Neuronal stem cell (in vitro differentiated cells): Measurements from ENCODE around the gene ATF6B. TPM values are rescaled to one million over a fixed set of nuclear protein-coding genes. Genes with fewer than 3 reads are reported as not detected.

Experiments used
- DNase-seq: peaks from one replicate; pipeline ENCODE4 v3.0.0-alpha.2; 2013; ENCODE audit warnings: low spot score
- H2AFZ ChIP-seq: one replicate; pipeline ENCODE4 v1.6.1; 2013; ENCODE audit warnings: mild to moderate bottlenecking, low read length, inconsistent platforms
- H2AK5ac ChIP-seq: 2 replicates; pipeline ENCODE4 v1.6.1; 2013; ENCODE audit warnings: low read depth, mild to moderate bottlenecking, inconsistent platforms, low read length, moderate library complexity, mixed read lengths
- H2BK120ac ChIP-seq: 2 replicates; pipeline ENCODE4 v1.6.1; 2013; ENCODE audit warnings: low read depth, mild to moderate bottlenecking, inconsistent platforms, low read length, moderate library complexity, mixed read lengths
- H2BK12ac ChIP-seq: one replicate; pipeline ENCODE4 v1.6.1; 2013; ENCODE audit warnings: low read length, inconsistent platforms
- H2BK15ac ChIP-seq: 2 replicates; pipeline ENCODE4 v1.6.1; 2013; ENCODE audit warnings: mild to moderate bottlenecking, low read length, inconsistent platforms, mixed read lengths
- H2BK5ac ChIP-seq: one replicate; pipeline ENCODE4 v1.6.1; 2013; ENCODE audit warnings: inconsistent platforms, mild to moderate bottlenecking, low read length, moderate library complexity
- H3K14ac ChIP-seq: one replicate; pipeline ENCODE4 v1.6.1; 2013; ENCODE audit warnings: low read length, inconsistent platforms
- H3K18ac ChIP-seq: 2 replicates; pipeline ENCODE4 v1.6.1; 2013; ENCODE audit warnings: low read length, inconsistent platforms
- H3K23ac ChIP-seq: 2 replicates; pipeline ENCODE4 v1.6.1; 2013; ENCODE audit warnings: low read depth, mild to moderate bottlenecking, mixed read lengths, low read length, inconsistent platforms; ENCODE audit not compliant: poor library complexity
- H3K27ac ChIP-seq: replicated peaks from 3 replicates; pipeline ENCODE4 v1.5.1; 2013; ENCODE audit warnings: low read length, inconsistent platforms
- H3K27me3 ChIP-seq, 3 experiments: 2 replicates each; pipeline ENCODE4 v1.6.1; 2013; ENCODE audit warnings: low read length in 3 of 3, mild to moderate bottlenecking in 2 of 3, inconsistent platforms in 1 of 3, low read depth in 1 of 3, mixed read lengths in 1 of 3, moderate library complexity in 1 of 3; ENCODE audit not compliant: control insufficient read depth in 3 of 3, insufficient read depth in 3 of 3
- H3K36me3 ChIP-seq, 2 donors: replicated peaks in 1 of 2; 2 replicates each; pipeline ENCODE4 v1.6.1; 2013; ENCODE audit warnings: low read length in 2 of 2; ENCODE audit not compliant: control insufficient read depth in 2 of 2, insufficient read depth in 2 of 2
- H3K4ac ChIP-seq: 2 replicates; pipeline ENCODE4 v1.6.1; 2013; ENCODE audit warnings: inconsistent platforms, mild to moderate bottlenecking, low read length, moderate library complexity
- H3K4me1 ChIP-seq, 2 donors: 1 replicate in 1 of 2; 2 replicates in 1 of 2; pipeline ENCODE4 v1.6.1; 2013; ENCODE audit warnings: low read length in 2 of 2, low read depth in 1 of 2; ENCODE audit not compliant: control insufficient read depth in 2 of 2, insufficient read depth in 1 of 2
- H3K4me2 ChIP-seq: one replicate; pipeline ENCODE4 v1.6.1; 2013; ENCODE audit warnings: mild to moderate bottlenecking, low read length, inconsistent platforms; ENCODE audit not compliant: insufficient read depth, poor library complexity, severe bottlenecking
- H3K4me3 ChIP-seq, 2 donors: 2 replicates each; pipeline ENCODE4 v1.5.1; 2013; ENCODE audit warnings: low read length in 2 of 2, mild to moderate bottlenecking in 2 of 2, inconsistent platforms in 1 of 2, moderate library complexity in 1 of 2
- H3K79me1 ChIP-seq: one replicate; pipeline ENCODE4 v1.6.1; 2013; ENCODE audit warnings: low read depth, mild to moderate bottlenecking, inconsistent platforms, low read length, moderate library complexity
- H3K9ac ChIP-seq: one replicate; pipeline ENCODE4 v1.6.1; 2013; ENCODE audit warnings: mild to moderate bottlenecking, low read depth, low read length, inconsistent platforms; ENCODE audit not compliant: poor library complexity
- H3K9me3 ChIP-seq, 2 donors: replicated peaks in 1 of 2; 2 replicates each; pipeline versions ENCODE3 to v1.6.1; 2013; ENCODE audit warnings: low read length in 2 of 2, mild to moderate bottlenecking in 2 of 2, inconsistent platforms in 1 of 2, low read depth in 1 of 2, mixed read lengths in 1 of 2, moderate library complexity in 1 of 2; ENCODE audit not compliant: control insufficient read depth in 2 of 2, insufficient read depth in 1 of 2
- H4K8ac ChIP-seq: one replicate; pipeline ENCODE4 v1.6.1; 2013; ENCODE audit warnings: low read depth, mild to moderate bottlenecking, inconsistent platforms, low read length, moderate library complexity
- H4K91ac ChIP-seq: one replicate; pipeline ENCODE4 v1.6.1; 2013; ENCODE audit warnings: low read length, low read depth, mild to moderate bottlenecking, inconsistent platforms; ENCODE audit not compliant: poor library complexity
- WGBS, 2 donors: extraction: QIAGEN DNeasy Blood & Tissue Kit; methylation state at CpG; one replicate each; pipeline ENCODE4 v1.1.7; 2013; ENCODE audit warnings: missing lambda C conversion rate in 2 of 2, mixed read lengths in 1 of 2; ENCODE audit not compliant: insufficient read length in 2 of 2, insufficient replicate concordance in 1 of 2; ENCODE audit errors: extremely low coverage in 2 of 2; 5-methylcytosine and 5-hydroxymethylcytosine counted together
- polyA plus RNA-seq, 2 experiments: library from polyadenylated mRNA; stranded (reverse); fragments of 200-250 nt; gene quantifications; one replicate each; pipeline ENCODE4 v1.2.3, GENCODE V29; 2013

The ATF6B gene
- polyA plus RNA-seq (2013, experiment 1 of 2) = 43.3 TPM
- polyA plus RNA-seq (2013, experiment 2 of 2) = 41.6 TPM

- peaks cover 11 to 18% of the 10 kb centered on the region in 2 donors for H3K4me1 ChIP-seq
- no peak within 1 kb of the TSS for H3K4ac ChIP-seq
- H2BK120ac ChIP-seq = no peak within 1 kb of the TSS
- peak within 1 kb of the TSS; percentile 92 for H2AFZ ChIP-seq
- no CpG with 5 or more reads among the region's 44 CpGs for WGBS, 2 donors
- H4K8ac ChIP-seq = no peak within 1 kb of the TSS
- peak within 1 kb of the TSS; percentile 92 for H2BK5ac ChIP-seq
- peak within 1 kb of the TSS; percentile 96 for H3K23ac ChIP-seq
- H2BK12ac ChIP-seq = no peak within 1 kb of the TSS
- H3K4me3 ChIP-seq = peak within 1 kb of the TSS; percentile 93 to 97
- peak within 1 kb of the TSS; percentile 96 for H3K27ac ChIP-seq
- no peak within 1 kb of the TSS for H4K91ac ChIP-seq
- peak within 1 kb of the TSS; percentile 83 for H2AK5ac ChIP-seq
- H3K14ac ChIP-seq = peak within 1 kb of the TSS; percentile 94
- H3K18ac ChIP-seq = peak within 1 kb of the TSS; percentile 100
- no peaks in the 10 kb centered on the region for H3K27me3 ChIP-seq
- H3K9me3 ChIP-seq = no peaks in the 10 kb centered on the region
- peak within 1 kb of the TSS; percentile 80 for H3K4me2 ChIP-seq
- H3K79me1 ChIP-seq = peaks cover 8% of the 10 kb centered on the region
- DNase-seq = peak; percentile 98
- peak within 1 kb of the TSS; percentile 88 for H3K9ac ChIP-seq
- H3K36me3 ChIP-seq = peaks cover 14 to 35% of the 10 kb centered on the region in 2 donors
- peak within 1 kb of the TSS; percentile 88 for H2BK15ac ChIP-seq
These were observed at the start of gene ATF6B for GRCh38 chr6:32127717-32128592. Gene ATF6B (minus strand): TSS chr6:32128246. CDS start chr6:32128207, 39 bp downstream.

GRCh38 chr6:32177183-32177787, 49.2 kb upstream of the ATF6B start:
- no peak overlapping the region for H2BK120ac ChIP-seq
- no CpG with 5 or more reads among the region's 20 CpGs for whole genome bisulfite sequencing, 2 donors
- no peaks in the 10 kb centered on the region for H3K9me3 ChIP-seq
- H3K9ac ChIP-seq = peak overlapping the region; percentile 73
- H3K79me1 ChIP-seq = peaks cover 3% of the 10 kb centered on the region
- H3K36me3 ChIP-seq = peaks cover 12 to 37% of the 10 kb centered on the region in 2 donors
- H3K27me3 ChIP-seq = no peaks in the 10 kb centered on the region
- no peak overlapping the region for H2BK12ac ChIP-seq
- H2BK5ac ChIP-seq = peak overlapping the region; percentile 13
- H3K4me1 ChIP-seq = peaks cover 9 to 16% of the 10 kb centered on the region in 2 donors
- peak overlapping the region; percentile 72 for H3K4me3 ChIP-seq
- H2BK15ac ChIP-seq = no peak overlapping the region
- no peak overlapping the region for H4K8ac ChIP-seq
- no peak overlapping the region for H2AK5ac ChIP-seq
- peak overlapping the region; percentile 73 for H3K18ac ChIP-seq
- H3K4me2 ChIP-seq = peak overlapping the region; percentile 68
- H3K23ac ChIP-seq = no peak overlapping the region
- DNase-seq = no peak
- no peak overlapping the region for H3K14ac ChIP-seq
- no peak overlapping the region for H3K4ac ChIP-seq
- peak overlapping the region; percentile 99 for H3K27ac ChIP-seq
- H2AFZ ChIP-seq = peak overlapping the region; percentile 53
- no peak overlapping the region for H4K91ac ChIP-seq

GRCh38 chr6:32176476-32177182, 48.6 kb upstream of the ATF6B start:
- Histone ChIP-seq H2AK5ac (no peak overlapping the region), H3K9me3 (no peaks in the 10 kb centered on the region), H4K8ac (no peak overlapping the region), H3K9ac (no peak overlapping the region), H2BK5ac (peak overlapping the region; percentile 13), H3K79me1 (peaks cover 3% of the 10 kb centered on the region), H2AFZ (peak overlapping the region; percentile 53), H3K27me3 (no peaks in the 10 kb centered on the region), H4K91ac (no peak overlapping the region), H3K4ac (no peak overlapping the region), H3K4me2 (peak overlapping the region; percentile 68), H3K4me3 (peak overlapping the region; percentile 72), H3K14ac (no peak overlapping the region), H3K18ac (peak overlapping the region; percentile 73), H3K4me1 (peaks cover 9 to 16% of the 10 kb centered on the region in 2 donors), H2BK12ac (no peak overlapping the region), H3K23ac (no peak overlapping the region), H3K36me3 (peaks cover 8 to 34% of the 10 kb centered on the region in 2 donors), H3K27ac (peak overlapping the region; percentile 99), H2BK120ac (no peak overlapping the region), H2BK15ac (no peak overlapping the region)
- WGBS, 2 donors = no CpG with 5 or more reads among the region's 5 CpGs
- no peak for DNase-seq
